MG63 (cell line): ENCODE data around the gene COQ9. TPM values are rescaled to one million over a fixed set of nuclear protein-coding genes. Genes with fewer than 3 reads are reported as not detected.

Experiments used
- DNase-seq: peaks from one replicate; pipeline ENCODE4 v3.0.0-alpha.2; 2020
- H3K27me3 ChIP-seq: fragments of 250-450 bp; sonication (Bioruptor Pico); 2 replicates; pipeline ENCODE4 v1.5.1; 2020; ENCODE audit warnings: mild to moderate bottlenecking, moderate library complexity
- H3K36me3 ChIP-seq: fragments of 250-450 bp; sonication (Bioruptor Pico); 2 replicates; pipeline ENCODE4 v1.5.1; 2020; ENCODE audit warnings: mild to moderate bottlenecking, moderate library complexity
- H3K4me3 ChIP-seq: fragments of 250-450 bp; sonication (Bioruptor Pico); 2 replicates; pipeline ENCODE4 v1.5.1; 2020; ENCODE audit warnings: mild to moderate bottlenecking, moderate library complexity
- H3K9me3 ChIP-seq: fragments of 250-450 bp; sonication (Bioruptor Pico); 2 replicates; pipeline ENCODE4 v1.5.1; 2020; ENCODE audit warnings: mild to moderate bottlenecking, moderate library complexity
- total RNA-seq: library from RNA; depleted of rRNA; stranded (reverse); fragments of >200 nt; shearing (Covaris generic); gene quantifications from 2 replicates; pipeline ENCODE4 v1.2.3, GENCODE V29; 2014; ENCODE audit warnings: low replicate concordance; rRNA removed

COQ9 gene
- total RNA-seq, 1 experiment from 2014 or later = 193 TPM

DNA sequence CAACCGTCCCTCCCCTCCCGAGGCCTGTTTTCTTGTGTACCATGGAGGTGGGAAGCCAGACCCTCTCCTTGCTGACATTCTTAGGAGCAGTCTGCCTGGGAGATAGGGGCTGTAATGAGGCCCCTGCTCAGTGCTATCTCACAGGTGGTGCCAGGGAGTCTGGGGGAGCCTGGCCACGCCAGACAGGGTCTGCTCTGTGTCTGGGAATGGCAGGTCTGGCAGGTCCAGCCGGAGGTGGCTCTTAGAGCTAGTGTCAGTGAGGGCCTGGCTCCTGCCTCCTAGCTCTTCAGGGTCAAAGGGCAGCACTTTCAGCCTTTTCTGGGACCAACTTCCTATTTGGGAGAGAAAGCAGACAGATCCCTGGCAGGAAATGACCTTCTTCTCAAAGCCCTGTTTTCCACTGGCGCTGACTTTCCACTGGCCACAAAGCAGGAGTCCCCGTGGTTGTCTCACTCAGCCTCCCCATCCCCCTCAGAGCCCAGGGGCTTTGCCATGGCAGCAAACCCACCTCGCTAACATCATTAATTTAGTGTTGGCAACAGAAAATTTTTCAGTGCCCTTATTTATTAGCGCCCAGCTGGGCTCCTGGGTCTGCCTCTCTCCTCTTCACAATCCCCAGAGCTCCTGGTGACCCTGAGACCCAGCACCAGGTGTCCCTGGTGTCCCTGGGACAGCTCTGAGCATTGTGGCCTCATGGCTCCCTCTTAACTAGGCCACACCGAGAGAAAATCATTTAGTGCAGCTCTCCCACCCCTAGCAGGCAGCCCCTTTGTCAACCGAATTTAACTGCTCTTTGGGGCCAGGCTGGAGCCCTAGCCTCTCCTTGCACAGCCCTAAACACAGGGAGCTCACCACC lies 63.0 kb downstream of the COQ9 start:
- H3K9me3 ChIP-seq = no peaks in the 10 kb centered on the region
- no peaks in the 10 kb centered on the region; the same call in 1 of the 2 replicates for H3K27me3 ChIP-seq
- H3K36me3 ChIP-seq = no peaks in the 10 kb centered on the region; the same call in 1 of the 2 replicates
- H3K4me3 ChIP-seq = no peak overlapping the region
- no peak for DNase-seq

Other genes with a start within 250 kb of the COQ9 start
- 352 and 467 TPM in 2 replicates for gene ARL2BP, start 202.2 kb upstream of the COQ9 start, total RNA-seq
- not detected in 2 replicates for gene PLLP, start 162.8 kb upstream of the COQ9 start, total RNA-seq
- gene CCL22, start 88.7 kb upstream of the COQ9 start, total RNA-seq = not detected in 2 replicates
- gene CX3CL1, start 75.0 kb upstream of the COQ9 start, total RNA-seq = not detected in 2 replicates
- gene CCL17, start 42.7 kb upstream of the COQ9 start, total RNA-seq = not detected in 2 replicates
- 177 and 277 TPM in 2 replicates for gene CIAPIN1, start 94 bp upstream of the COQ9 start, total RNA-seq
- gene POLR2C, start 15.2 kb downstream of the COQ9 start, total RNA-seq = 482 TPM in 2 replicates
- gene DOK4, start 39.0 kb downstream of the COQ9 start, total RNA-seq = 19.1 and 19.3 TPM in 2 replicates
- gene CCDC102A, start 89.1 kb downstream of the COQ9 start, total RNA-seq = 33.1 and 34.6 TPM in 2 replicates
- gene ADGRG5, start 95.2 kb downstream of the COQ9 start, total RNA-seq = not detected in 2 replicates
- gene ADGRG1, start 181.2 kb downstream of the COQ9 start, total RNA-seq = 1.4 and 1.6 TPM in 2 replicates
- gene ADGRG3, start 220.8 kb downstream of the COQ9 start, total RNA-seq = not detected in 2 replicates
- not detected in 2 replicates for gene DRC7, start 247.3 kb downstream of the COQ9 start, total RNA-seq